ENCODE results near the gene CDT1.

- TF ChIP-seq, protein P1, sequence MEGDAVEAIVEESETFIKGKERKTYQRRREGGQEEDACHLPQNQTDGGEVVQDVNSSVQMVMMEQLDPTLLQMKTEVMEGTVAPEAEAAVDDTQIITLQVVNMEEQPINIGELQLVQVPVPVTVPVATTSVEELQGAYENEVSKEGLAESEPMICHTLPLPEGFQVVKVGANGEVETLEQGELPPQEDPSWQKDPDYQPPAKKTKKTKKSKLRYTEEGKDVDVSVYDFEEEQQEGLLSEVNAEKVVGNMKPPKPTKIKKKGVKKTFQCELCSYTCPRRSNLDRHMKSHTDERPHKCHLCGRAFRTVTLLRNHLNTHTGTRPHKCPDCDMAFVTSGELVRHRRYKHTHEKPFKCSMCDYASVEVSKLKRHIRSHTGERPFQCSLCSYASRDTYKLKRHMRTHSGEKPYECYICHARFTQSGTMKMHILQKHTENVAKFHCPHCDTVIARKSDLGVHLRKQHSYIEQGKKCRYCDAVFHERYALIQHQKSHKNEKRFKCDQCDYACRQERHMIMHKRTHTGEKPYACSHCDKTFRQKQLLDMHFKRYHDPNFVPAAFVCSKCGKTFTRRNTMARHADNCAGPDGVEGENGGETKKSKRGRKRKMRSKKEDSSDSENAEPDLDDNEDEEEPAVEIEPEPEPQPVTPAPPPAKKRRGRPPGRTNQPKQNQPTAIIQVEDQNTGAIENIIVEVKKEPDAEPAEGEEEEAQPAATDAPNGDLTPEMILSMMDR (IDR thresholded peaks at IDR 0.05; ENCODE audit: poor library complexity) = no peak
- TF ChIP-seq EZH2 (IDR thresholded peaks at IDR 0.05; ENCODE audit: borderline replicate concordance) (no peak), EZH2phosphoT487 (IDR thresholded peaks at IDR 0.05; ENCODE audit: low read depth, severe bottlenecking, unreplicated experiment) (no peak)
Observed at GRCh38 chr16:88766975-88767374, 36.6 kb upstream of the CDT1 start.
